ENCODE results near the gene NLRC3.

The NLRC3 gene

GRCh38 chr16:3577302-3577752, at the start of gene NLRC3:
Gene NLRC3 (minus strand): TSS chr16:3577403. CDS start chr16:3565036, 12,367 bp downstream.
- FAIRE-seq (no peak), DNase-seq (ENCODE audit: insufficient read length, low spot score) (no peak)
- no peak for TF ChIP-seq CTCF (IDR thresholded peaks at IDR 0.05; ENCODE audit: insufficient read depth, missing control alignments)

- FAIRE-seq (no peak), DNase-seq (ENCODE audit: insufficient read length, low spot score) (no peak)
- no peak for TF ChIP-seq CTCF (IDR thresholded peaks at IDR 0.05; ENCODE audit: insufficient read depth, missing control alignments)
Observed at GRCh38 chr16:3625911-3626732, 48.9 kb upstream of the NLRC3 start.

GRCh38 chr16:3625331-3625730, 48.1 kb upstream of the NLRC3 start:
- no peak for FAIRE-seq
- DNase-seq (ENCODE audit: insufficient read length, low spot score), result no peak
- no peak for TF ChIP-seq CTCF (IDR thresholded peaks at IDR 0.05; ENCODE audit: insufficient read depth, missing control alignments)

GRCh38 chr16:3623642-3624041, 46.4 kb upstream of the NLRC3 start:
- TF ChIP-seq CTCF (IDR thresholded peaks at IDR 0.05; ENCODE audit: insufficient read depth, missing control alignments), result no peak
- DNase-seq (ENCODE audit: insufficient read length, low spot score) (no peak), FAIRE-seq (no peak)

- no peak for TF ChIP-seq CTCF (IDR thresholded peaks at IDR 0.05; ENCODE audit: insufficient read depth, missing control alignments)
- FAIRE-seq (no peak), DNase-seq (ENCODE audit: insufficient read length, low spot score) (no peak)
Observed at GRCh38 chr16:3618769-3619141, 41.6 kb upstream of the NLRC3 start.

GRCh38 chr16:3612510-3613466, 35.6 kb upstream of the NLRC3 start:
- DNase-seq (ENCODE audit: insufficient read length, low spot score) (no peak), FAIRE-seq (no peak)
- TF ChIP-seq CTCF (IDR thresholded peaks at IDR 0.05; ENCODE audit: insufficient read depth, missing control alignments), result no peak

Measured in D721Med (cell line).